Right renal pelvis (tissue), 4 donors: ENCODE results near the gene HEG1. TPM values are rescaled to one million over a fixed set of nuclear protein-coding genes. Genes with fewer than 3 reads are reported as not detected.

Experiments
- DNase-seq, 4 donors: peaks; one replicate each; pipeline ENCODE4 v3.0.0-alpha.2; 2013; ENCODE audit warnings: low read depth in 4 of 4, low spot score in 3 of 4, missing footprints in 1 of 4
- polyA plus RNA-seq, 4 donors: library from polyadenylated mRNA; unstranded; fragments of 120-200 nt; gene quantifications; one replicate each; pipeline ENCODE4 v1.2.1, GENCODE V29; 2013; ENCODE audit not compliant: insufficient read length in 4 of 4

Gene HEG1
- polyA plus RNA-seq, 4 donors, result 29.0 to 33.0 (median 31.0) TPM

DNA sequence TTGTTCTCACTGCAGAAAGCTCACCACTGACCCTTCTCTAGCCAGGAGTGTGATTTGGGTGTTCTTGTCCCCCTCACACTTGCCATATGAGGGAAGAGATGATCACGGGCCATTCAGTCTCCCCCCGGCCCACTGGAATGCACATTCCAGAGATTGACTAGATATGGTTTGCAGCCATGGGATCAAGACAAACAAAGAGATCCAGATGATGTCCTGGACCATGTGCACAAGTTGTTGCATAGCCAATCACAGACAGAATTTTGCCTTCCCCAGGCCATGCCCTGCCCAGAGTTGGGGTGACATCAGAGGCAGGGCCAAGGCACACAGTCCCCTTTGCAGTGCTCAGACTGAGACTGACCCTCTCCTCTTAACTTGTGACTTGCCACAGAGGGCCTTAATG is 136.0 kb downstream of the HEG1 start:
- DNase-seq, result no peak

DNA sequence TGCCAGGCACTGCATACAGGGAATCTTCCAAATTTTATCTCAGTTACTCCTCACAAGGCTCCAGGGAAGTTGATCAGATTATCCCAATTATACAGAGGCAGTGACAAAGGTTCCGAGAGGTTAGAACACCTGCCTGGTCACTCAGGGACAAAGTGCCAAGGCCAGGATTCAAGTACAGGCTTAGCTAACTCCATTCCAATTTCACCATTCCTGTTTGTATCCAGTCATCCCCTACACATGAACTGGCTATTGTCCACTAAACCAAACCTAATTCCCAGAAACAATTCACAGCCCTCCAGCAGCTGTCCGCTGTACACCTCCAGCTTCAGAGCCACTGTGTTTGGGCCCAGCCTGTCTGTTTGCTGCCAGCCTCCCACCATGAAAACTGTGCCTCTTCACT is 137.3 kb downstream of the HEG1 start:
- no peak for DNase-seq

DNA sequence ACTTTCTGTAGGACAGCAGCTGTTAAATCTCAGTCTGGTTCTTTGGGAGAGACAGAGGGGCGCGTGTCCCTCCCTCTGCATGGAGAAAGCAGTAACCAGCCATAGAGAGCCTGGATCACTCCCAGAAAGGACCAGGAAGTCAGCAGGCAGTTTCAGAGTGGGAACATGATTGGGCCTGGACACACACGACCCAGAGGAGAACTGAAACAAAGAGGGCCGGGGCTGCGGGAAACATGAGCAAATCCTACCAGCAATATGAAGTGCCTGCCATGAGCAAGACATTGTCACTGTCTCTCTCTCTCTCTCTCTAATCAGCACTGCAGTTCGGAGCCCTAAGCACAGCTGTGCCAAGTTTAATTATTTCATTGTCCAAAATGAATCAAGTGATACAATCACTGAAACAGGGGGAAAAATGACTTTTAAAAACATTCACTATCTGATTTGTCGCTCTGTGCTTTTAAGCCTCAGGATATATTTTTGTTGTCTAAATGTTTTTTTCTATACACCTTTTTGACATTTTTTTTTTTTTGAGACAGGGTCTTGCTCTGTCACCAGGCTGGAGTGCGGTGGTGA is 138.9 kb downstream of the HEG1 start:
- DNase-seq, result peak in 1 of 4 donors; percentile 10

Other genes starting within 250 kb of the HEG1 start
- 100 to 1,000 TPM in 3 of 4 donors, 10 to 100 TPM in 1; 98.4 to 106 (median 105) TPM for gene ITGB5, start 168.6 kb downstream of the HEG1 start, polyA plus RNA-seq
- gene MUC13, start 121.2 kb downstream of the HEG1 start, polyA plus RNA-seq, result under 1 TPM in 1 of 4 donors, not detected in 3; 0.03 TPM
- gene SLC12A8, start 156.8 kb upstream of the HEG1 start, polyA plus RNA-seq, result 1 to 10 TPM; 5.6 to 6.9 (median 6.1) TPM